ENCODE measurements around the gene TRIM62. TPM values are rescaled to one million over a fixed set of nuclear protein-coding genes. Genes with fewer than 3 reads are reported as not detected.

Gene TRIM62
- total RNA-seq, 3 donors from 2014 or later: 3.8 to 5.9 (median 4.5) TPM

DNA sequence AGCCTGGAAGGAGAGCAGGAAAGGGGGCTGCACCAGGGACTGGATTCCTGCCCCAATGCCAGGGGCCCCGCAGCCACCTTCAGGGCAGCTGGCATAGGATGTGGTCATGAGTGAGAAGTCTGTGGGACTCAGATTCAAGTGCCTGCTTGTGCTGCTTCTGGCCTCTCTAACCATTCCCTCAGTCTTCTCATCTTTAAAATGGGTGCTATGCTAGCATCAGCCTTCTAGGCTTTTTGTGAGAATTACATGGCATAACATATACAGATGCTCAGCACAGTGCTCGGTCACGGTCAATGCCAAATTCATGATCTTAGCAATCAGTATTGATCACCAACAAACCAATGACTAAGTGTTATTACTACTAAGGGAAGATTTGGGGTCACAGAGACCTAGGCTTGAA, 23.5 kb downstream of the TRIM62 start:
- Mint-ChIP-seq H3K27me3 (ENCODE audit: low read depth) (no peaks in the 10 kb centered on the region), H3K36me3 (ENCODE audit: insufficient read depth) (peaks cover 17% of the 10 kb centered on the region), H3K9me3 (no peaks in the 10 kb centered on the region), H3K4me3 (no peak overlapping the region), H3K4me1 (ENCODE audit: low read depth) (no peaks in the 10 kb centered on the region)
- DNase-seq (no peak), ATAC-seq (no peak)

DNA sequence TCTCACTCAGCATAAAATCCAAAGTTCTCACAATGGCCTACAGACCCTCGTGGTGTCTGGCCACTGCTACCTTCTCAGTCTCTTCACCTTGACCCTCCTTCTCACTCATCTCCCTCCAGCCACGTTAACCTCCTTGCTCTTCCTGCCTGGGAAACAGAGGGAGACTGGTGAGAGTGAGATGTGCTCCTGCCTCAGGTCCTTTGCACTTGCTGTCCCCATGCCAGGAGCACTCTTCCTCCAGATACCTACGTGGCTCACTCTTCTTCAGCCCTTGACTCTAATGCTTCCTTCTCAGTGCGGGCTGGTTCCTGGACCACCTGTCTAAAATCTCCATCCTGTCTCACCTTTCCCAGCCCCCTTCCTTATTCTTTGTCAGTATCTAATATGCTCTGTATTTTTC, 24.7 kb downstream of the TRIM62 start:
- Mint-ChIP-seq H3K4me3 (no peak overlapping the region), H3K4me1 (ENCODE audit: low read depth) (no peaks in the 10 kb centered on the region), H3K36me3 (ENCODE audit: insufficient read depth) (peaks cover 17% of the 10 kb centered on the region), H3K27me3 (ENCODE audit: low read depth) (no peaks in the 10 kb centered on the region), H3K9me3 (no peaks in the 10 kb centered on the region)
- DNase-seq (no peak), ATAC-seq (no peak)

DNA sequence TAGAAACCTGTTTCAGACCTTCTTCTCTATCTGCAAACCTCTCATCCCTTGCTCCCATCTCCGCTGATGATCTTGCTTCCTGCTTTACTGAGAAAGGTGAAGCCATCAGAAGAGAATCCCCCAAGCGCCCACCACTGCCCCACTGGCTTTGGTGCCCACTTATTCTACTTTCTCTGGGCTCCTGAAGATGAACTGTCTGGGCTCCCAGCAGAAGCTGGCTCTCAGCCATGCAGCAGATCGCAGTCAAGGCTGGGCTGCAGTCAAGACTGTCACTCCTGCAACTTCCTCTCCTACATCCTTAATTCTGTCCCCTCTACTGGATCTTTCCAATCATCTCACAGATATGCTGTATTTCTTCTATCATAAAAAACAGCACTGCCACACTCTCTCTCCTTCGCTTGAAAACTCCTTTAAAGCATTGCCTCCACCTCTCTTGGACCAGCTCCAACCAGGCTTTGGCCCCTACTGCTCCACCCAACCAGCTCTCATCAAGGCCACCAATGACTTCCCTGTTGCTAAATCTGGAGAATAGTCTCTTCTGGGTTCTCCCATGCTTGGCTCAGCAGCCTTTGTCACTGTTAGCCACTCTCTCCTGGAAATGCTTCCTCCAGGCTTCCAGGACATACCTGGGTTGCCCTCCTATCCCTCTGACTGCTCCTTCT, 25.8 kb downstream of the TRIM62 start:
- H3K27me3 Mint-ChIP-seq (ENCODE audit: low read depth): no peaks in the 10 kb centered on the region
- no peaks in the 10 kb centered on the region for H3K9me3 Mint-ChIP-seq
- H3K36me3 Mint-ChIP-seq (ENCODE audit: insufficient read depth): peaks cover 14% of the 10 kb centered on the region
- H3K4me1 Mint-ChIP-seq (ENCODE audit: low read depth): no peaks in the 10 kb centered on the region
- ATAC-seq: no peak
- no peak overlapping the region for H3K4me3 Mint-ChIP-seq
- DNase-seq: no peak

DNA sequence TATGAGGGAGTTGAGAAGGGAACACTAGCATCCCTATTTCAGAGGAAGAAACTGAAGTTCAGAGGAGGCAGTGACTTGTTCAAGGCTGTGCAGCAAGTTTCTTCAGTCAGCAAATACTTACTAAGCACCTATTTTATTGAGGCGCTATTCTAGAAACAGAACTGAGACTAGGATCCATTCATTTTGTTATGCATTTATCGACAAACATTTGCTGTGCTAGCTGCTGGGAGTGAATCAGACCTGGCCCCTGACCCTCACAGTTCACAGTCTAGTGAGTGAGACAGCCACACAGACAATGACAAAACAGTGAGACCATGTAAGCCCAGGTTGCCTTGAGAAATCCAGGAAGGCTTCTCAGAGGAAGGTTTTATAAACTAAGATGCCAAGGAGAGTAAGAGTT, 28.2 kb downstream of the TRIM62 start:
- Mint-ChIP-seq H3K9me3 (no peaks in the 10 kb centered on the region), H3K4me3 (no peak overlapping the region), H3K27me3 (ENCODE audit: low read depth) (no peaks in the 10 kb centered on the region), H3K4me1 (ENCODE audit: low read depth) (no peaks in the 10 kb centered on the region), H3K36me3 (ENCODE audit: insufficient read depth) (peaks cover 8% of the 10 kb centered on the region)
- ATAC-seq: no peak
- DNase-seq: no peak

DNA sequence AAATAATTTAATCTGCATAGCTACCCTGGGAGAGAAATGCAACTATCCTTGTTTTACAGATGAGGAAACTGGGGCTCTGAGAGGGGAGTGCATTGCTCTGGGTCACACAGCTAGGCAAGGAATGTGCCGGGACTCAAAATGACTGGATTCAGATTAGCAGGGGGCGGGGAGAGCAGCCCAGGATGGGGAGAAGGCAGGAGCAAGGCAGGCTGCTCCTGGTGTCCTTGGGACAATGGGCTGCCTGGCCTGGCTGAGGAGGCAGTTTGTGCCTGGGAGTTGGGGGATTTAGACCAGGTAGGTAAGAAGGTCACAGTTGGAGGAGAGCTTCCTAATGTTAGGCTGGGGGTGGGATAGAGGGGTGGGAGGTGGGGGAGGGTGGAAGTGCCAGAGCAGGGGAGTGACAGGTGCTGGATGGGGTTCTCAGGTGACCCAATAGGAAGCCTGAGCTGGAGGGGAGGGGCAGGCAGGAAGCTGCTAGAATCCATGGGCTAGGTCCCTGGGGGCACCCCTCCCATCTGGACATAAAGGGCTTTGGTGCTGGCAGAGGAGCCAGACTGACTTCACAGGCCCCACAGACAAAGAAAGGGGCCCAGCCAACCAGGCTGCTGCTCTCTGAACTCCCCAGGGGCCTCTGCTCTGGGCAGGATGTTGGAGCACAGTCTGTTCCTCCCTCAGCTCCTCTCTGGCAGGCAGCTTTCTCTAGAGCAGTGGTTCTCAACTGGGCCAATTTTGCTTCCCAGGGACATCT, 29.0 kb downstream of the TRIM62 start:
- H3K4me3 Mint-ChIP-seq: no peak overlapping the region
- no peaks in the 10 kb centered on the region for H3K27me3 Mint-ChIP-seq (ENCODE audit: low read depth)
- no peaks in the 10 kb centered on the region for H3K4me1 Mint-ChIP-seq (ENCODE audit: low read depth)
- peaks cover 8% of the 10 kb centered on the region for H3K36me3 Mint-ChIP-seq (ENCODE audit: insufficient read depth)
- no peak for DNase-seq
- no peaks in the 10 kb centered on the region for H3K9me3 Mint-ChIP-seq
- no peak for ATAC-seq

DNA sequence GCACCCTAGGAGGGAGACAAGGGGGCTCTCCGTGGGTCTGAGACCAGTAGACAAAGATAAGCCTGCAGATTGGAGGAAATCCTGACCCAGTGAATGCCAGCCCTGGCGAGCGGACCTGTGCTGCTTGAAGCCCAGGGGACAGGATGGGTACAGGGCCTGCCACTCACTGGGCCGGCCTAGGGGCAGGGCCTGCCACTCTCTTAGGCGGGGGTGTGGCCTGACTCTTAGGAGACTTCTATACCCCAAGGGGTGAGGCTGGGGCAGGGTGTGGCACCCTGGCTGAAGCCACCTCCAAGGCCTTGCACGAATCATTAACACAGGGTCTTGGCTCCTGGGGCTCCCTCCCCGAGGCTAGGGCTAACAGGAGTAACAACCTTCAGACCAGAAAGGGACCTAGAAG, 30.7 kb downstream of the TRIM62 start:
- no peaks in the 10 kb centered on the region for H3K27me3 Mint-ChIP-seq (ENCODE audit: low read depth)

DNA sequence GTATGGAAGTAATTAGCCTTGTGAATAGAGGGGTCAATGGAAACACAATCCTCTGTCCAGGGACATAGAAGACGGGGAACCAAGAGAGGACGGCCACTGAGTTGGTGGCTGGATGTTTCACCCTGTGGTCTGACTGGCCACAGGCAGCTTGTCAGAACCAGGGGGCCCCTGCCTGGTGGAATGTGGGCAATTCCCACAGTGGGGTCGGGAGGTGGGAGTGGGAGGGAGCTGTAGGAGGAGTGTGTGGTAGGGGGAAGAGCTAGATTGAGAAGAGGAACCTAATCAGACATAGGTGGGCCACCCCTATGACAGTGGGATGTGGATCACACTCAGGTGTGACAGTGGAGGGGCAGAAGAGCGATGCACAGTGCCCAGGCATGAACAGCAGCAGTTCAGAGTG, 31.3 kb downstream of the TRIM62 start:
- Mint-ChIP-seq H3K9me3 (no peaks in the 10 kb centered on the region), H3K27me3 (ENCODE audit: low read depth) (no peaks in the 10 kb centered on the region), H3K36me3 (ENCODE audit: insufficient read depth) (peaks cover 9% of the 10 kb centered on the region), H3K4me1 (ENCODE audit: low read depth) (no peaks in the 10 kb centered on the region), H3K4me3 (no peak overlapping the region)
- ATAC-seq (no peak), DNase-seq (no peak)

More for the DNA sequence above, 30.7 kb downstream of the TRIM62 start:
- H3K4me3 Mint-ChIP-seq: no peak overlapping the region
- H3K36me3 Mint-ChIP-seq (ENCODE audit: insufficient read depth): peaks cover 9% of the 10 kb centered on the region
- no peak for ATAC-seq
- H3K9me3 Mint-ChIP-seq: no peaks in the 10 kb centered on the region
- no peaks in the 10 kb centered on the region for H3K4me1 Mint-ChIP-seq (ENCODE audit: low read depth)
- DNase-seq: no peak

DNA sequence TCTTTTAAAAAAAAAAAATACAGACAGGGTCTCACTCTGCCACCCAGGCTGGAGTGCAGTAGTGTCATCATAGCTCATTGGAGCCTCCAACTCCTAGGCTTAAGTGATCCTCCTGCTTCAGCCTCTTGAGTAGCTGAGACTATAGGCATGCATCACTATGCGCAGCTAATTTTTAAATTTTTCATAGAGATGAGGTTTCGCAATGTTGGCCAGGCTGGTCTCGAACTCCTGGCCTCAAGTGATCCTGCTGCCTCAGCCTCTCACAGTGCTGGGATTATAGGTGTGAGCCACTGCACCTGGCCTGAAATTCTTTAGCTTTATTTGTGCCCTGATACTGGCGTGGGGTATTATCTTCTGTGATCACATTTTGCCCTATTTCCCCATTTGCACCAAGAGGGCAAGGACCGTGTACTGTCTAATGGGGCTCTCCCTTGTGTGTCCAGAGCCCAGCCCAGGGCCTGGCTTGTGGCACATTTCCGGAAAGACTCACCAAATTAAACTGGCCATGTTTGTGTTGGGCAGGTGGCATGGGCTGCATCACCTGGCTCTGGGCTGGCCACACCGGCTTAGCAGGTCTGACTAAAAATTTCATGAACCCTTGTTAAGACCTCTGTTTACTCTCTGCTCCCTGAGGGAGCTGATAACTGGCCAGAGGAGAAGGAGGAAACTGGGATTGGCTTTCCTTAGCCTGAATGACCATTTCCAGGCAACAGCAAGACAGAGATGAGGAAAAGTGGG, 32.2 kb downstream of the TRIM62 start:
- Mint-ChIP-seq H3K4me3 (no peak overlapping the region), H3K9me3 (no peaks in the 10 kb centered on the region), H3K36me3 (ENCODE audit: insufficient read depth) (peaks cover 9% of the 10 kb centered on the region), H3K27me3 (ENCODE audit: low read depth) (no peaks in the 10 kb centered on the region), H3K4me1 (ENCODE audit: low read depth) (no peaks in the 10 kb centered on the region)
- DNase-seq (no peak), ATAC-seq (no peak)

DNA sequence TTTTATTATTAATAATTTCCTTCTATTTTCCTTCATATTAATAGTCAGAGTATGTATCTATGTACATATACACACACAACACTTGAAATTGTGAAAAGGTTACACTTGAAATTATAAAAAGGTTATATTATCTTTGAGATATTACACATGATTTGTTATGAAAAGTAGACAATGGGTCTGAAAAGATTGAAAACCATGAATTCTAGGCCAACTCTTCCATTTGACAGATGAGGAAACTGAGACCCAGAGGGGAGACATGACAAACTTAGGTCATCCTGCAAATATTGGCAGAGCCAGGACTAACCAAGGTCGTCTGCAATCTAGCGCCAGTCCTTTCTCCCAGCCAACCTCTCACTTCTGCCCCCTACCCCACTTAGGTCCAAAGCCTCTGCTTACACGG, 33.2 kb downstream of the TRIM62 start:
- H3K9me3 Mint-ChIP-seq: no peaks in the 10 kb centered on the region
- no peaks in the 10 kb centered on the region for H3K4me1 Mint-ChIP-seq (ENCODE audit: low read depth)
- no peak overlapping the region for H3K4me3 Mint-ChIP-seq
- no peaks in the 10 kb centered on the region for H3K27me3 Mint-ChIP-seq (ENCODE audit: low read depth)
- DNase-seq (no peak), ATAC-seq (no peak)
- H3K36me3 Mint-ChIP-seq (ENCODE audit: insufficient read depth): peaks cover 6% of the 10 kb centered on the region

DNA sequence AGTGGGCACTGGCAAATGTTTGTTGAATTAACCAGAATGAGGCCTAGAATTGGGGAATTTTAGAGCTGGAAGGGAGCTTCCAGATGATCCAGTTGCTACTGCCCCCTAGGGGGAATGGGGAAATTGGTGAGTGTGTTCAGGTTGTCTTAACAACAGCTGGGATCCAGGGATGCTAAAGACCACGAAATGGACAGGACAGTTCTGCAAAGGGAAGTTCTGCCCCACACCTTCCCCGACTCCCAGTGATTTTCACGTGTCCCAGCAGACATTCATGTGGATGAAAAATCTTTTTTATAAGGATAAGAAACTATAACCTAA, 33.9 kb downstream of the TRIM62 start:
- ATAC-seq (no peak), DNase-seq (no peak)
- Mint-ChIP-seq H3K4me3 (no peak overlapping the region), H3K4me1 (ENCODE audit: low read depth) (no peaks in the 10 kb centered on the region), H3K9me3 (no peaks in the 10 kb centered on the region), H3K27me3 (ENCODE audit: low read depth) (no peaks in the 10 kb centered on the region), H3K36me3 (ENCODE audit: insufficient read depth) (peaks cover 9% of the 10 kb centered on the region)

DNA sequence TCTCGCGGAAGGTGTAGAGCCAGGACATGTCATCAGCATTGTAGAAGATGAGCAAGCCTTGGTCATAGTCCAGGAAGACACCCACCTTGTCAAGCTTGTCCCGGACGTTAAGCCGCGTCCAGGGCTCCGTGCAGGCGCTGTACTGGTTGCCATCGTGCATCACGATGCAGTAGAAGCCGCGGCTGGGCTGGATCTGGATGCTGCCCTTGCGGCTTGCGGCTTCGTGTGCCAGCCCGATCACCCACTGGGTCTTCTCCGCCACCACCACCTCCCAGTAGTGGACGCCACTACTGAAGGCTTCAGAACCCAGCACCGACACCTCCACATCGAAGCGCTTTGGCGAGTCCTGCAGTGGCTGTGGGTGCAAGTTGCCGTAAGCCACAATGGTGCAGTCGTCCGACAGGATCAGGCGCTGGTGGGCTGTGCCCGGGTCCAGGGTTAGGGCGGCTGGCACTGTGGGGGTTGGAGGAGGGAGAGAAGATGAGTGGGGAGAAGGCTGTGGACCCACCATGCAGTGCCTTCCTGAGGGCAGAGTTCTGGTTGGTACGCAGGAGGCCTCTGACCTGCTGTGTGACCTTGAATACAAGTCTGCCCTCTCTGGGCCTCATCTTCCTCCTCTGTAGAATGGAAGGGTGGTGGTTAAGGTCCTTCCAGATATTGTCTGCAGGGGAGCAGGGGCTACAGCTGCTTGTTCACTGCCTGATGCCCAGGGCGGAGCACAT, 34.4 kb downstream of the TRIM62 start:
- DNase-seq (no peak), ATAC-seq (no peak)
- Mint-ChIP-seq H3K36me3 (ENCODE audit: insufficient read depth) (peaks cover 10% of the 10 kb centered on the region), H3K4me3 (no peak overlapping the region), H3K27me3 (ENCODE audit: low read depth) (no peaks in the 10 kb centered on the region), H3K9me3 (no peaks in the 10 kb centered on the region), H3K4me1 (ENCODE audit: low read depth) (no peaks in the 10 kb centered on the region)

DNA sequence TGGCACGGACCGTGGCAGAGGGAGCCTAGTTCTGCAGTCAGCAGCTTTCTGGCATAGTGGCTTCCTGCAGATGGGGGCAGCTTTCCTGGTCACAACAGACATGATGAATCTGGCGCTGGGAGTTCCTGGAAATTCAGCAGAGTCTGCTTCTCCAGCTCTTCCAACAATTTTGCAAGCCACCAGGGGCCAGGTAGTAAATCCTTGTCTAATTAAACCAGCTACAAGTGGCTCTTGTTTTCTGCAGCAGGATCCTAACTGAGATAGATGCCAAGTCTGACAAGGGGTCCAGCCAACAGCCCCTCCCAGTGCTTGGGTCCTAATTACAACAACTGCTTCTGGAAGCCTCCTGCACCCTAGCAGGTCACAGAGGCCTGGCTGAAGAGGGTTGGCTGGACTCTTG, 35.8 kb downstream of the TRIM62 start:
- peaks cover 4% of the 10 kb centered on the region for H3K4me1 Mint-ChIP-seq (ENCODE audit: low read depth)
- H3K36me3 Mint-ChIP-seq (ENCODE audit: insufficient read depth): peaks cover 10% of the 10 kb centered on the region
- no peak for ATAC-seq

DNA sequence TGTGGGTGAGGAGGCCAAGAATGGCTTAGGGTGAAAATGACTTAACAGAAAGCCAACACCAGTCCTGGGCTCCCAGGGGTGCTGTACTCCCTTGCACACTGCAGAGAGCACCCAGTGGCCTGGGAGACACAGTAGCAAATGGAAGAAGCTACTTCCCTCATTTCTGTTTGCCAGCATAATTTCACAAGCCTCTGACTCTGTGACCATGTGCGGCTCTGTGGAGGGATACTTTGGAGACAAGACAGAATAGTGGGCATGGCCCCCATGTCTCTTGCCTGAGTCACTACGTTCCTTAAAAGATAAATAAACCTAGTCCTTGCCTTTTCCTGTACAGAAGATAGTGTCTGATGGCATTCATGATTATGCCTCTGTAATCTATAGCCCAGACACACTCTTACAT, 38.1 kb downstream of the TRIM62 start:
- Mint-ChIP-seq H3K9me3 (no peaks in the 10 kb centered on the region), H3K4me1 (ENCODE audit: low read depth) (peaks cover 6% of the 10 kb centered on the region), H3K36me3 (ENCODE audit: insufficient read depth) (peaks cover 10% of the 10 kb centered on the region), H3K27me3 (ENCODE audit: low read depth) (no peaks in the 10 kb centered on the region), H3K4me3 (no peak overlapping the region)
- DNase-seq: no peak
- no peak for ATAC-seq

More for the DNA sequence above, 35.8 kb downstream of the TRIM62 start:
- DNase-seq: no peak
- Mint-ChIP-seq H3K27me3 (ENCODE audit: low read depth) (no peaks in the 10 kb centered on the region), H3K9me3 (no peaks in the 10 kb centered on the region), H3K4me3 (no peak overlapping the region)

DNA sequence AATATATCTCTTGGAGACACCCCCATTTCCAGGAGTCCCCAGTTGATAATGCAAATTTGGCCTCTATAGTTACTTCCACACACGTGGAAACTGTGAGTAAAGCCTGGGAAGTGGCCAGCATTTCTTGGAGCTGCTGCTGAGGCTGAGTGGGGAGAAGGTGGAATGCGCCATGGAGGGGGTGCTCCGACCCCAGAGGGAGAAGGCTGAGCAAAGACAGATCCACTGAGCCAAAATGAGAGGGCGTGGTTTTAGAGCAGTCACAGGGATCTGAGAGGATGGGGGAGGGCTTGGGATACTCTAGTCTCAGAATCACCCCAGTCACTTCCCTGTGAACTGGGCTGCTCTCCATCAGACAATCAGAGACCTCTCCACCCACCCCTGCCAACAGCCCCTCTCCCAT, 38.7 kb downstream of the TRIM62 start:
- no peaks in the 10 kb centered on the region for H3K9me3 Mint-ChIP-seq
- H3K4me1 Mint-ChIP-seq (ENCODE audit: low read depth): peaks cover 6% of the 10 kb centered on the region
- no peak overlapping the region for H3K4me3 Mint-ChIP-seq
- ATAC-seq (no peak), DNase-seq (no peak)
- no peaks in the 10 kb centered on the region for H3K27me3 Mint-ChIP-seq (ENCODE audit: low read depth)
- H3K36me3 Mint-ChIP-seq (ENCODE audit: insufficient read depth): peaks cover 10% of the 10 kb centered on the region

Measured in activated T-cell treated with anti-CD3 and anti-CD28 coated beads, Interleukin-2, amount 50 U/mL, for 4 hours (primary cell).